Activated T-cell treated with anti-CD3 and anti-CD28 coated beads for 4 hours (primary cell): ENCODE measurements around the gene CUBN.

Experiments used
- DNase-seq: peaks from one replicate; pipeline ENCODE4 v3.0.0-alpha.2; 2020

CUBN gene

DNA sequence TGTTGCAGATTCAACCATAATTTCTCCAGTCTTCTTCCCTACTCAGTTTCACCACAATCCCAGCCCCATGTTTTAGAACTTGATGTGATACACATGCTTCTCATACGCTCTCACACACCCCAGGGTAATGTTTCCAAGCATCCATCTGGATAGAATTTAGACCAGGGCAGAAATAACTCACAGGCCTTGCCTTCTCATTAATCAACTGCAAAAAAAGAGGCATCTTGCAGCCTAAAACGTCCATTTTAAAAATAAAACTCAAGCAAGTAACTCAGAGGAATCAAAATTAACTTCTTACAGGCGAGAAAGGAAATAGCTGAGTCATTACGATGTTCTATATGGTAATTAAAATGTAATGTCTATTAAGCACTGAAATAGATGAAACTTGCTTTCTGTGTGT, 185.2 kb downstream of the CUBN start:
- DNase-seq = no peak

DNA sequence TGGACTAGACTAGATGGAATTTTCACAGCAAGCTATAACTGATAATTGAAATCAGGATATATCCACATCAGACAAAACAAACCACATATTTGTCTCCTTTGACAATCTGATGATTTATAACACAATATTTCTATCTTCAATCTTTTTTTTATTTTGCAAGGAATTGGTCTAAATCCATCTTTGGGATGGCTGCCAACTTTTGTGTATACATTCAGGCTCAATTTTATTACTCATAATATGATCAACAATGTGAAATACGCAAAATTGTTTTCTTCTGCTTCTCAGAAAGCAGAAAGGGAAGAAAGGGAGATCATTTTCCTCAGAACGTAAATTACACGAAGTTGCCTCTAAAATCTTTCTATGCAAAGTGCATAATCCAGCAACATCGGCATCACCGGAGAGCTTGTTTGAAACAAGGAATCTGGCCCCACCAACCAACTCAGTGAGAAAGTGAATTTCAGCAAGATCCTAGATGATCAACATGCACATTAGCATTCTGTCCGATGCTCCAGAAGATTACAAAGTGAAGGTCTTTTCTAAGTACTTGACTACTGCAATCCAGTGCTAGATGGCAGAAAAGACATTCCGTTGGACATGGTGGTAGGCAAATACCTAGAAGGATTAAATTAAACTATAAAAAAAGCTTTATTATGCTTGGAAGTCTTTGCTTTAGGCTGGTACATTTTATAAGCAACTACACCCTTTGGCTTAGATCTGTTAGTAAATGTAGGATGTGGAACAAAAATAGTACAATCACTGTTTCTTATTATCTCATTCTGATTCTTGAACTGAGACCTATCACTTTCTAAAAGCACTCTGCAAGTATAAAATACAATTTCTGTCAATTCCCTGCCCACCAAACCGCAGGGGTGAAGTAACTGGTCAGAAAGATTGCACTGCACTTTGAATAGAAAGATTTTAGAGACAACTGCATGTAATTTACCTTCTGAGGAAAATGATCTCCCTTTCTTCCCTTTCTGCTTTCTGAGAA, 186.0 kb downstream of the CUBN start:
- DNase-seq = no peak

DNA sequence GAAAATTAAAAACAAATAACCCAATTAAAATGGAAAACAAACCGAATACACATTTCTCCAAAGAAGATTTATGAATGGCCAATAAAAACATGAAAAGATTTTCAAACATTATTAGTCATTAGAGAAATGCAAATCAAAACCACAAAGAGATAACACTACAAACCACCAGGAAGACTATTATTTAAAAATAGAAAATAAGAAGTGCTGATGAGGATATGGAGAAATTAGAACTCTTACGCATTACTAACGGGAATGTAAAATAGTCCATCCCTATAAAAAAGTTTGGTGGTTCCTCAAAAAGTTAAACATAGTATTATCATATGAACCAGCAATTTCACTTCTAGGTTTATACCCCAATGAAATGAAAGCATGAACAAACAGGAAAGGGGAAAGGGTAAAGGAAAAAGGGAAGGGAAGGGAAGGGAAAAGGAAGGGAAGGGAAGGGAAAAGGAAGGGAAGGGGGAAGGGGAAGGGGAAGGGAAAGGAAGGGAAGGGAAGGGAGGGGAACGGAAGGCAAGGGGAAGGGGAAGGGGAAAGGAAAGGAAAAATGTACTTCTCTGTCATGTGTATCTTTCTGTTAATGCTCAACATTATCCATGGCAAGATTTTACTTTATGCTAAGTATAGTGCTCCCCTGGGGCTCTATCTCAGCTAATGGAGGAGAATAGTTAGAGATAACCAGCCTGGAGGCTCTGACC, 187.1 kb downstream of the CUBN start:
- DNase-seq = no peak

- no peak for DNase-seq
These were observed 187.7 kb downstream of the CUBN start for GRCh38 chr10:16941870-16942269.

GRCh38 chr10:16941067-16941466, 188.5 kb downstream of the CUBN start:
- no peak for DNase-seq

- DNase-seq = no peak
These were observed 190.7 kb downstream of the CUBN start for GRCh38 chr10:16938952-16939351.

- DNase-seq = no peak
These were observed 195.2 kb downstream of the CUBN start for GRCh38 chr10:16934461-16934860.

DNA sequence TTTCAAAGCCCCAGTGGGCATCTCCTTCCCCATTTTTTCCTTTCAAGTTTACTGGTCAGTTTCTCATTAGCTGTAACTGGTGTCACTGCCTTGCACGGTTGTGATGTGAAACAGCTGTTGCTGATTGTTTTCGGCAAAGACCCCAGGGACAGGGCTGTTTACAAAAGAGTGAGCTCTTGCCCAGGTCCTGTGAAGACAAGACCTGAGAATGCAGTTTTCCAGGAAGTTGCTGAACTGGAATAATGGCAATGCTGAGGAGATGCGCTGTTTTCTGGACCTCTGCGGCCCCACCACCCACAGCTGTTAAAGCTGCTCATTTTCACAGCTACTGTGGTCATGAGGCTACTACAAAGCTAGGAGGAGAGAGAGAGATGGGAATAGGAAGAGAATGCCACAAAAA, 195.8 kb downstream of the CUBN start:
- DNase-seq = no peak

DNA sequence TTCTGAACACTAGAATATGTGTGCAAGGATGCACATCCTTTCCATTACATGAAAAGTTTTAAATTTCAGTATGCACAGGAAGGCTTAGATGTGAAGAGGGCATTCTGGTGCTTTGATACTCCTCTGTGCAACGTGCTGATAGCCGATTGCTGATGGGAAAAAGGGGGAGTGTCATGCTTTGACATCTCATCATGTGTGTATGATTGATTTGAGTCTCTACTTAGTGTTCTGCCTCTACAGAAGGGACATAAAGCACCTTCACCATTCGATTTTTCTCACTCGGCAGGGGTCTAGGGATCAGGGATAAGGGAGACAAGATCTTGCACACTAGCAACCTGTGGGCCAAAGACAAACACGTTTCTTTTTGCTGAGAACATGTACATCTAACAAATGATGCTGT, 197.7 kb downstream of the CUBN start:
- DNase-seq = no peak

GRCh38 chr10:16930540-16930939, 199.1 kb downstream of the CUBN start:
- no peak for DNase-seq

- DNase-seq = no peak
These were observed 200.5 kb downstream of the CUBN start for GRCh38 chr10:16929069-16929468.

DNA sequence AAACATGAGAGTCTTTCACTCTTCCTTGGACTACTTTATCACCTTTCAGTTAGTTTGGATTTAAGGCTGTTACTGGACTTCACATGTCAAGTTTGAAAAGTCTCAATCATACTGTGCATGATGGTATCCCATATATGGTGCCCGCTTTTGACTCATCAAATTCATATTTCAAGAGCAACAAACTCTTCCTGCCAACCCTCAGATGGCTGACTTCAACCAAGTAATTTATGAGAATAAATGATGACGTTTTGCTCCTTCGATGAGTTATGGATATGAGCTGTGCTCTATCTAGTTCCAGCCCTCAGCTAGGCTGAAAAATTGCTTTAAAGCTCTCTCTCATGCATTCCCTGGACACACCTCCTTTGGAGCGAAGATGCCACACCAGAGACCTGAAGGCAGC, 202.1 kb downstream of the CUBN start:
- no peak for DNase-seq

DNA sequence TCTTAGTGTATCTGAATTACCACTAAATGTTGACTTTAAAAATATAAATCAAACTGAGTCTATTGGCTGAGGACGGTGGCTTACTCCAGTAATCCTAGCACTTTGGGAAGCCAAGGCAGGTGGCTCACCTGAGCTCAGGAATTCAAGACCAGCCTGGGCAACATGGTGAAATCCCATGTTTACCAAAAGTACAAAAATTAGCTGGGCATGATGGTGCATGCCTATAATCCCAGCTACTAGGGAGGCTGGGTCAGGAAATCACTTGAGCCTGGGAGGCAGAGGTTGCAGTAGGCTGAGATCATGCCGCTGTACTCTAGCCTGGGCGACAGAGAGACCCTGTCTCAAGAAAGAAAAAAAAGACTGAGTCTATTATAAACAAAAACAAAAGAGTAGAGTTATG, 205.9 kb downstream of the CUBN start:
- DNase-seq = no peak

DNA sequence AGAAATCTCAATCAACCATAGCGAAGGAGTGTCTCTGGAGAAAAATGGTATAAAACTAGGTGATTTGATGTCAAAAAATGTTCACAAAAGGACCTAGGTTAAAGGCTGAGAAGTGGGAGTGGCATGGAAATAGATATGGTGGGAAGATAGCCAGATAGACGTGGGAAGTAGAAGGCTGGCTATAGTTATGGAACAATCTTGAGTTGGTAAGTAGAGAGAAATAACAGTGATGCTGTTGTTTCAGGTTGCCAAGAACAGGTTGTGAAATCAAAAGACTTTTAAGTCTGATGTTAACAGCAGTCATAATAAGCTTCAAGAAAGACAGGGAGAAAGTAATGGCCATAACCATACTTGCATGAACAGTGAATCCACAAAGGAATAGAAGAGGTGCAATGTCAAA, 206.3 kb downstream of the CUBN start:
- DNase-seq = no peak

GRCh38 chr10:16919121-16919982, 210.3 kb downstream of the CUBN start:
- DNase-seq = no peak

GRCh38 chr10:16916496-16916895, 213.1 kb downstream of the CUBN start:
- no peak for DNase-seq

DNA sequence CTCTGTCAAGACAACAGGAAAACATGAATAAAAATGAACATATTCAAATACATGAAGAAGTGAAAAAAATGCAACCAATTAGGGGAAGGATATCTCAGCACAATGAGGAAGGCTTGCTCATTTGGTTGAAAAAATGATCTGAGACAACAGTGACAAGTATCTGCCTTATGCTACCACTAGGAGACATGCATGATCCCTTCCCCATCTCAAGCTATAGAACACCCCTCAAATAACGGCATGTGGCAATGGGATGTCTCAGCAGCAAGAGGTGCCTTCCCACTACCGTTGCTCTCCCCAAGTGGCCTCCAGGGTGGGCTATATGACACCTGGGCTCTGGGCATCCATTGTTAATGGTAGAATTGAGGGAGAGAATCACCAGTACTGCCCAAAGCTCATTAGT, 214.3 kb downstream of the CUBN start:
- DNase-seq = no peak

GRCh38 chr10:16913266-16913665, 216.3 kb downstream of the CUBN start:
- DNase-seq = no peak

DNA sequence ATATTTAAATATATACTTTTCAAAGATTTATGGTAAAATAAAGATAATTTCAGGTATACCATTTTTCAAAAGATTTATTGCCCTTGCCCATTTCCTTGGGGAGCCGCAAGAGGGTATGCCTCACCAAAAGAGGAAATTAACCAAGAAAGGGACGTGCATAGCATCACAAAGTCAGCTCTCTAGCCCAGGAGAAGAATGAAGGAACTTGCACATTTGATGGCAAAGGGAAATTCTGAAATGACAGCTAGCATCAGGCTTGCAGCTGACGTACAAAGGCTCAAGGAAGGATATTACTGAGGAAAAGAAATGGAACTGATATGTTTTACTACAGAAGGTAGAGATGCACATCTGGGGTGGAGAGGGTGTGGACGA, 218.8 kb downstream of the CUBN start:
- no peak for DNase-seq

DNA sequence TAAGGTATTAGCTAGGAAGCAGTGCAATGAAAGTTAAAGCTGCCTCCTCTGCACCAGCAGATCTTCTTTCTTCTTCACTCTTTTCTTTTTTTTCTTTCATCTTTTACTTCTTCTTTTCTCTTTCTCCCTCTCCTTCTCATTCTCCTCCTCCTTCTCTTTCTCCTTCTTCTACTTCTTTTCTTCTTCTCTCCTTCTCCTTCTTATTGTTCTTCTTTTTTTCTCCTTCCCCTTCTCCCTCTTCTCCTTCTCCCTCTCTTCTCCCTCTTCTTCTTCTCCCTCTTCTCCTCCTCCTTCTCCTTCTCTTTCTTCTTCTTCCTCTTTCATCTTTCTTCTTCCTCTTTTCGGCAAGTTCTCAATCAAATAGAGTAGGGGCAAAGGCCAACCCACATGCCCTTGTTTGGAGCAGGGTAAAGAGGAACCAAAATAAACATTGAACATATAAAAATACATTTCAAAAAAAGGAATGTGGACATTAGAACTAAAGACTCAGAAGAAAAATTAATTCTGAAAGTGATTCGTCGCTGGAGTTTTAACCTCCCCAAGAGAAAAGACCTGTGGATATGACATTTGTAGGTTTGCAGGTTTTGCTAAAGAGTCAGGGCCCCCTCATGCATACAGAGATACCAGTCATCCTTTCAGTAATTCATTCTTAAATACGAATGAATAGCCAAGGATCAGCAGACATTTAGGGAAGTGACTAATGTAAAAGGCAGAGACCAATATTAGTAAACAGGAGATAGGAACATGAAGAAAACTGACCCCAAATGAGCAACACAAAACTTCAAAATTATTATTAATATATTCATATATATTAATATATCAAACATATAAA, 219.4 kb downstream of the CUBN start:
- DNase-seq = no peak

GRCh38 chr10:16909271-16909767, 220.3 kb downstream of the CUBN start:
- DNase-seq = no peak

- no peak for DNase-seq
These were observed 221.9 kb downstream of the CUBN start for GRCh38 chr10:16907687-16908086.
